Measurements from ENCODE around the gene RAB6A. TPM values are rescaled to one million over a fixed set of nuclear protein-coding genes. Genes with fewer than 3 reads are reported as not detected.

RAB6A gene
- total RNA-seq, 4 donors from 2014 or later = 95.5 to 124 (median 110) TPM

DNA sequence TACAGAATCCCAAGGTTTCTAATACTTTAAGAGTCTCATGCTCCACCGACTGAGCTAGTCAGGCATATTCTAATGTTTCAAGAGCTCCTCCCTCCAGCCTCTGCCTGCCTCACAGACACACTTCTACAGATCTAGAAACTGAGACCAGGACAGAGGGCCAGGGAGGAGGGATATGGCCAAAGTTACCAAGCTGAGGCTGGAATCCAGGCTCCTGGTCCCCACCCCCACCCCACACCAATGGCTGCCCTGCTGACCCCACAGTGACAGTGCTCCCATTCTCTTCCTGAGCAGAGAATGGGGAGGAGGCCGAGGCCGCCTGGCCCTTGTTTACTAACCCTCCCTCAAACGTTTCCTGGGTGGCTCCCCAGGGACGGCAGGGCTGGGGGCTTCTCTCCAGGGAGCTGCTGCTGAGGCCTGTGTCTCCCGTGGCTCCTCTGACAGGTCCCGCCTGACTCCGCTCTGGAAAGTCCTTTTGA is 112.3 kb downstream of the RAB6A start:
- H3K36me3 ChIP-seq = no peaks in the 10 kb centered on the region
- peaks cover 0 to 3% of the 10 kb centered on the region in 2 donors for H3K4me1 ChIP-seq
- TF ChIP-seq POLR2A (IDR thresholded peaks at IDR 0.05) = no peak
- no peaks in the 10 kb centered on the region for H3K9me3 ChIP-seq
- no peak overlapping the region for H3K4me3 ChIP-seq
- intact Hi-C loops (cut with DNase I; ENCODE audit: low total_unique reads) = no loop called here
- ATAC-seq = no peak
- no peak for DNase-seq
- no peaks in the 10 kb centered on the region for H3K27me3 ChIP-seq
- no peak overlapping the region for H3K27ac ChIP-seq
- in situ Hi-C loops (cut with MboI; ENCODE audit: low sequenced_read_pairs in 4 of 4) = no loop called here

GRCh38 chr11:73648121-73648520 is 112.8 kb downstream of the RAB6A start:
- DNase-seq = no peak
- in situ Hi-C loops (cut with MboI; ENCODE audit: low sequenced_read_pairs in 4 of 4) (no loop called here), intact Hi-C loops (cut with DNase I; ENCODE audit: low total_unique reads) (no loop called here)
- TF ChIP-seq POLR2A (IDR thresholded peaks at IDR 0.05) = no peak
- TF ChIP-seq CTCF (IDR thresholded peaks at IDR 0.05 in 4 of 5, conservative IDR thresholded peaks at IDR 0.05 in 1 of 5) = no peak
- no peak overlapping the region for H3K4me3 ChIP-seq
- H3K36me3 ChIP-seq = no peaks in the 10 kb centered on the region
- ATAC-seq = no peak
- H3K27me3 ChIP-seq = no peaks in the 10 kb centered on the region
- H3K27ac ChIP-seq = no peak overlapping the region
- H3K9me3 ChIP-seq = no peaks in the 10 kb centered on the region
- peaks cover 0 to 3% of the 10 kb centered on the region in 2 donors for H3K4me1 ChIP-seq

- peak overlapping the region; percentile 21 to 43 (median 39) for H3K4me3 ChIP-seq
- H3K27ac ChIP-seq = peak overlapping the region in 1 of 4 donors; percentile 33
- DNase-seq (peak; percentile 70 to 86), ATAC-seq (peak; percentile 90 to 97)
- H3K36me3 ChIP-seq = no peaks in the 10 kb centered on the region
- TF ChIP-seq POLR2A (IDR thresholded peaks at IDR 0.05) (no peak), CTCF (IDR thresholded peaks at IDR 0.05 in 4 of 5, conservative IDR thresholded peaks at IDR 0.05 in 1 of 5) (no peak)
- no peaks in the 10 kb centered on the region for H3K27me3 ChIP-seq
- peaks cover 0 to 3% of the 10 kb centered on the region in 2 donors for H3K4me1 ChIP-seq
- intact Hi-C loops (cut with DNase I; ENCODE audit: low total_unique reads) (no loop called here), in situ Hi-C loops (cut with MboI; ENCODE audit: low sequenced_read_pairs in 4 of 4) (no loop called here)
- no peaks in the 10 kb centered on the region for H3K9me3 ChIP-seq
Observed at GRCh38 chr11:73647459-73648100, 113.3 kb downstream of the RAB6A start.

GRCh38 chr11:73645972-73646631 is 114.8 kb downstream of the RAB6A start, which contains the start of gene PLEKHB1:
TSS of gene PLEKHB1 (plus strand) at chr11:73646581. CDS start at chr11:73646609, 28 bp downstream.
- H3K4me3 ChIP-seq = peak within 1 kb of the TSS; percentile 21 to 43 (median 39)
- no peaks in the 10 kb centered on the region for H3K9me3 ChIP-seq
- H3K36me3 ChIP-seq = no peaks in the 10 kb centered on the region
- intact Hi-C loops (cut with DNase I; ENCODE audit: low total_unique reads) = no loop called here
- H3K27ac ChIP-seq = no peak within 1 kb of the TSS
- peaks cover 0 to 3% of the 10 kb centered on the region in 2 donors for H3K4me1 ChIP-seq
- TF ChIP-seq POLR2A (IDR thresholded peaks at IDR 0.05) (no peak), CTCF (IDR thresholded peaks at IDR 0.05 in 4 of 5, conservative IDR thresholded peaks at IDR 0.05 in 1 of 5) (no peak)
- DNase-seq = no peak
- no peak for ATAC-seq
- no peaks in the 10 kb centered on the region for H3K27me3 ChIP-seq
- in situ Hi-C loops (cut with MboI; ENCODE audit: low sequenced_read_pairs in 4 of 4) = no loop called here
